SK-N-MC (cell line): ENCODE measurements around the gene TIFAB.

Experiments used
- EZH2 ChIP-seq: fragments of 200-600 bp; sonication (generic); IDR thresholded peaks from one replicate; pipeline ENCODE4 v1.6.1; 2017; ENCODE audit warnings: antibody characterized with exemption
- POLR2AphosphoS5 ChIP-seq: IDR thresholded peaks from 2 replicates; pipeline ENCODE4 v1.6.1; 2012; ENCODE audit warnings: mild to moderate bottlenecking, low read depth, low read length, borderline replicate concordance

DNA sequence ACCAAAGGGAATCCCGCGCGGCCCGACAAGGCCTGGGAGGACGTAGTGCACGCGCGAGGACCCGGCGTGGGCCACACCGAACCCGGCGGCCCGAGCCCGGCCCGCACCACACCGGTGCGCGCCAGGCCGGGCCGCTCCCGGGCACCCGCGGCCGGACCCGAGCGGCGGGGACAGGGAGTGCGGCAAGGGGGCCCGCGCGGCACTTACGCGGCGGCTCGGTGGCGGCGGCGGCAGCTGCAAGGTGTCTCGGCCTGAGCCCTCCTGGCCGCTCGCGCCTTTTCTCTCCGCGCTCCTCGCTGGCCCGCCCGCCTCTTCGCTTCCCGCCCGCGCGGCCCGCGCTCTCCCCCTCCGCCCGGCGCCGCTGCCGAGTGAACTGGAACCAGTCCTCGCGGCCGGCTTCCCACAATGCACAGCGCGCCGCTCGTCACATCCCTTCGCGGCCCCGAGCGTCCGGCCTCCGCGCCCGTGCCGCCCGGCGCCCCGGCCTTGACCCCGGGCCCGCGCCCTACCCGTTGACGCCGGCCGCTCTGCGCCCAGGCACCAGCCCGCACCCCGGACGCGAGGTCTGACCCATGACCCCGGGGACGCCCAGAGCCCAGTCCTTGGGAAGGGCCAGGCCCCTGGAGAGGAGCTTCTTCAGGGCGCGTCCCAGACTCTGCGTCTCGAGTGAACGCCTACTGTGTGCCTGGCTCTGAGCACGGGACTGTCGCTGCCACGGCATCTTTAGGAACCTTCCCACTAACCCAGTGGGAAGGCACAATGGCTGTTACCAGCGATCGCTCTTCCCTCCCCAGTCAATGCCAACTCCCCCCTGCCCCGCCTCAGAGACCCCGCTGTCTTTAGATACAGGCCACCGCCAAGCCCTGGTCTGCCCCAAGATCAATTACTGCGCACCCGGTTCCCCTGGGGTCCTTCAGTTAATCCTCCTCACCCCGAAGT, 53.0 kb downstream of the TIFAB start, which contains the start of gene MACROH2A1:
- TF ChIP-seq POLR2AphosphoS5 (peak; percentile 78), EZH2 (no peak)
